Mammary epithelial cell (primary cell): ENCODE measurements around the gene HNF4A.

Experiments used
- CTCF ChIP-seq, 2 donors: IDR thresholded peaks in 1 of 2; conservative IDR thresholded peaks in 1 of 2; 2 replicates each; pipeline ENCODE4 v1.5.1; 2011 to 2012; ENCODE audit warnings: inconsistent platforms in 2 of 2, low read length in 2 of 2, mild to moderate bottlenecking in 2 of 2, control low read depth in 1 of 2, low read depth in 1 of 2; ENCODE audit not compliant: insufficient read depth in 1 of 2; ENCODE audit errors: extremely low read depth in 1 of 2
- EZH2 ChIP-seq: IDR thresholded peaks from 2 replicates; pipeline ENCODE4 v1.6.1; 2012; ENCODE audit warnings: low read length, inconsistent platforms, borderline replicate concordance

- no peak for TF ChIP-seq CTCF (conservative IDR thresholded peaks at IDR 0.05 in 1 of 2, IDR thresholded peaks at IDR 0.05 in 1 of 2; ENCODE audit: extremely low read depth in 1 of 2, insufficient read depth in 1 of 2, low read depth in 1 of 2, low read length in 2 of 2)
- TF ChIP-seq EZH2, result no peak
Measured at GRCh38 chr20:44404204-44405181, 49.0 kb downstream of the HNF4A start.
